Urothelium cell line (cell line): Measurements from ENCODE around the gene KCNQ4.

Experiments
- DNase-seq: peaks from one replicate; pipeline ENCODE4 v3.0.0; 2011; ENCODE audit warnings: low spot score, mixed read lengths
- FAIRE-seq: peaks from 2 replicates; lab custom pipeline; 2011; peaks lifted over from hg19 to GRCh38; lab: Jason Lieb, UNC

The KCNQ4 gene

DNA sequence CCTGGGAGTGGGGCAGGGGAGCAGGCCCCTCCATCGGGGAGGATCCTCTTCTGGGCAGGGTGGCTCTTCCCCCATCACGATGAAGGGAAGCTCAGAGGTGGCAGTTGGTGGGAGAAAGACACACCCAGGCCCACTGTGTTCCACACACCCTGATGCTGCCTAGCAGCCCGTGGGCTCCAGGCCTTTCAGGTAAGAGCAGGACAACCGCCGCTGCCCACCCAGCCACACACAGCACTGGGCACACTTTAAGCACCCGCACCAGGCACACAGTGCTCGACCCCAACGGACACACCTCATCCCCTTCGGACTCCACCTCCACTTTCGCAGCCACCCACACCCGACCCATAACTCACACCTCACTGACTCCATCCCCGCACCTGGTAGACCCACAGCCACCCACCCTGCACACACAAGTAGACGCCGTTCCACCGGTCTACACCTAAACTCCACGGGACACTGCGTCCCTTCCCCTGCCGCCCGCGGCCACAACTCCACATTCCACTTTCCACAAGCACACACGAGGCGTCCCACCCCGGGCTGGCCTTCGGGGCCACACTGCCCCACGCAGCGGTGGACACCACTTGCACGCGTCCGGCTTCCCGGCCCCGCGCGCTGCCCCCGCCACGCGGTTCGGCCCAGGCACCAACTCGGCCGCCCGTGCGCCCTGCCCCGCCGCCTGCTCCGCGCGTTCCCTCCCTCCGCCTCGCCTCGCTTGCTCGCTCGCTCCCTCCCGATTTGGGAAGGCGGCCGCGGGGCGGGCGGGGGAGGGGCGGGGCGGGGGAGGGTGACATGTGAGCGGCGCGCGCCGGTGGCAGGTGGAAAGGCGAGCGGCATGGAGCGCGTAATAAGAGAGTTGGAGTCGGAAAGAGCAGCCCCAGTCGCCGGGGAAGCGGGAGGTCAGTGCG is at the start of gene KCNQ4:
Gene KCNQ4 (plus strand): TSS at position 787 of the 905 bp plus-strand sequence. CDS start 307 bp downstream, outside the sequence.
- no peak for DNase-seq
- FAIRE-seq: peak; percentile 84

- DNase-seq (no peak), FAIRE-seq (peak; percentile 30)
Observed at GRCh38 chr1:40734882-40735628, 48.5 kb upstream of the KCNQ4 start.

- FAIRE-seq: no peak
Observed at GRCh38 chr1:40736085-40736531, 47.5 kb upstream of the KCNQ4 start.

GRCh38 chr1:40738831-40739230 is 44.8 kb upstream of the KCNQ4 start:
- DNase-seq (no peak), FAIRE-seq (no peak)

More at GRCh38 chr1:40736085-40736531, 47.5 kb upstream of the KCNQ4 start:
- peak; percentile 55 for DNase-seq

DNA sequence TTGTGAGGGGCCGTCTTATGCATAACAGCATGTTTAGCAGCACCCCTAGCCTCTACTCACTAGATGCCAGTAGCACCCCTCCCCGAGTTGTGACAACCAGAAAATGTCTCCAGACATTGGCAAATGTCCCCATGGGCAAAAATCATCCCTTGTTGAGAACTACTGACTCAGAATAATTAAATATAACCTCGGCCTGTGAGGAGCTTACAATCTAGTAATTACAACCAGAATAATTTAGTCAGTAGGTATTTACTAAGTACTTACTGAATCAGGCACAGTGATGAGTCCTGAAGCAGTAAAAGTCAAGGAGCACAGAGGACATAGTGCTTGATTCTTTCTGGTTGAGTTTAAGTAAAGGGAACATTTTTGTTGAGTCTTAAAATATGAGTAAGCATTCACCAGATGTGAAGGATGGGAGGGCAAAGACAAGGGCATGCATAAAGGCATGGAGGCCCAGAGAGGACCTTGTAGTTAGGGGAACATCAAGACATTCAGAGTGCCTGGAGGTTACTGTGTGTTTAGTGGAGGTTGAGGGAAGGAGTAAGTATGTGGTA is 44.1 kb upstream of the KCNQ4 start:
- no peak for DNase-seq
- FAIRE-seq: no peak

DNA sequence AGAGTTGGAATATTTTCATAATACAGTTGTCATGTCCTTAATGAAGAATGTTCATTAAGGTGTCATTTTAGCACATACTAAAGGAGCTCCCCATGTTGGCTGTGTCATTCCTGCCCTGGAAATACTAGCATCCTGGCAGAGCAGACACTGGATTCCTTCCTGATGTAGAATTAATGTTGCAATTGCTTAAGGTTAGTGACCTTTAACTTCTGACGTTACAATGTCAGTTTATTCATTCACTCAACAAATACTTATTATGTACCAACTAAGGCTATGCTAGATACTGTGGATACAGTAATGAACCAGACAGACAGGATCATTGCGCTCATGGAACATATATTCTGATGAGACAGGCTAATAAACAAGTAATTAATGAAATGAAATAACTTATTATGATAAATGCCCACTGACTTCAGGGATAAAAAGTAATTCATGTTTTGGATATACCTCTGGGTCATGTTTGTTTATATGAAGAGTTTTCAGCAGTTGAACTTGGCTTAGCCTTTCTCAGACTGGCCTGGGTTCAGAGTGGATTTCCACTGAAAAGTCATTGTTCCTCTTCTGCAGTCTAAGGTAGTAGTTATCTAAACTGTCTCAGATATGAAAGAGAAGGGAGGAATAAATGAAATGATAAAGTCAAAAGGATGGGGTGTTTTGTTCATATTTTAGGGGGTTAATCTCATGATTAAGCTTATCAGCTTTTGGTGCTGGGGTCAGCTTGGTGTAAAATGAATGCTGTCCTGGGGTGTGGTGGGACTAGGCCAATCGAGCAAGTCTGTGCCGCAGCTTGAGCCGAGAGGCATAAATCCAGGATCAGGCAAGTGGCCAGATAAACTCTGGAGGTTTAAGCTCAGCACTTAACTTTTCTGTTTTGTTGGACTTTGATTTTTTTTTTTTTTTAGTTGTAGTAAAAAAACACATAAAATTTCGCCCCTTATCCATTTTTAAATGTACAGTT is 43.3 kb upstream of the KCNQ4 start:
- FAIRE-seq: peak; percentile 67
- DNase-seq: no peak

DNA sequence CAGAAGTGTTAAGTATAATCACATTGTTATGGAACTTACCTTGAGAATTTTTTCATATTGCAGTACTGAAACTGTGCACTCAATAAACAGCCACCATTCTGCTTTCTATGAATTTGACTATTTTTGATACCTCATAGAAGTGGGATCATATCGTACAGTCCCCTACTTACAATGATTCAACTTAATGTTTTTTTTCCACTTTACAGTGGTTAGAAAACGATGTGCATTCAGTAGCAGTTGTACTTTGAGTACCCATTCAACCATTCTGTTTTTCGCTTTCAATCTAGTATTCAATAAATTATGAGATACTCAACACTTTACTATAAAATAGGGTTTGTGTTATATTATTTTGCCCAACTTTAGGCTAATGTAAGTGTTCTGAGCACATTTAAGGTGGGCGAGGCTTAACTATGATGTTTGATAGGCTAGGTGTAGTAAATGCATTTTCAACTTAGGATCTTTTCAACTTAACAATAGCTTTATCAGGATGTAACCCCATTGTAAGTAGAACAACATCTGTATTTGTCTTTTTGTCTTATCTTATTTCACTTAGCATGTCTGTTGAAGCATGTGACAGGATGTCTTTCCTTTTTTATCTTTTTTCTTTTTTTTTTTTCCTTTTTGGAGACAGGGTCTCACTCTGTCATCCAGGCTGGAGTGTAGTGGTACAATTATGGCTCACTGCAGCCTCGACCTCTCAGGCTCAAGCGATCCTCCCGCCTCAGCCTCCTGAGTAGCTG is 42.4 kb upstream of the KCNQ4 start:
- no peak for DNase-seq
- no peak for FAIRE-seq

DNA sequence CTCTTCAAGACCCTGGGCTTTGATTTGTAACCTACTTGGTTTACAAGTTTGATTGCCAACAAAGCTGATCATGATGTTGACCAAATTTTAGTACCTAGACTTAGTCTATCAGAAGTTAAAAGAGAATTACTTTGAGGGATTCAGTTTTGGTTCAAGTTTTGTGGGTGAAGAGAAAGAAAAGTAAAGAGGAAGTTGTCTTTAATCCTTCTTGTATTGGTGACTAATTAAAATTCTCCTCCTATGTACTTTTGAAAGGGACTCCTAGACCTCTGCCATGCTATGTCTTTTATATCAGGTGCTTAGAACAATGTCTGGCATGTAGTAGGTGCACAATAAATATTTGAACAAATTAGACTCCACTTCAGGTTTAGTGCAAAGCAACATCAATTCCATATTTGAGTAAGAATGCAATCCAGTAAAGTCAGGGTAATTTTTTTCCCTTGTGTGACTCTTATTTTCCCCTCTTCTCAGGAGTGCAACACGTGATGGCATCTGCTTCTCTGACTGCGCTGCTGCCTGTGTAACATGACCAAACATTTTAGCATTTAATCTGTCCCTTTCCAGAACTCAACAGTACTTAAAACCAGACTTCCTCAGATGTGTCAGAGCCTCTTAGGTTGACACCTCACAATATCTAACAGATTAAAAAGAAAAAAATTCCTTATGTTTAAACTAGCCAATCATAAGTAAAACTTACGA is 41.1 kb upstream of the KCNQ4 start:
- FAIRE-seq: no peak

DNA sequence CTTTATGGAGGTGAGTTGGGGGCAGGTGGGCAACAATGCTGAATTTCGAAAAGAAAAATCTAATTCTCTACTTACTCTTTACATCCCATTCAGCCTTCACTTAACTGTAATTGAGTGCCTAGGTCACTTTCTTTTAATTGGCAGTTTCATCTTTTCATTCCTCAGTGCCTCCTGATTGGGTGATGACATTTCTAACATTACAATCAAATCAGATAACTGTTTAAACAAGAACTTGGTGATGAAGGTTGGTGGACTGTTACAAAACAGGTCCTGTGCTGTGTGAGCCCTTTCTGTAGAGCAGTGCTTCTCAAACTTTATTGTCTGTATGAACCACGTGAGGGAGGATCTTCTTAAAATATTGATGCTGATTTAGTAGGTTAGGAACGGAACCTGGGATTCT is 40.1 kb upstream of the KCNQ4 start:
- FAIRE-seq (no peak), DNase-seq (no peak)

More for the DNA sequence above, 41.1 kb upstream of the KCNQ4 start:
- DNase-seq: no peak

- FAIRE-seq: no peak
- DNase-seq: no peak
Observed at GRCh38 chr1:40743860-40744259, 39.7 kb upstream of the KCNQ4 start.

- FAIRE-seq (no peak), DNase-seq (no peak)
Observed at GRCh38 chr1:40745176-40745575, 38.4 kb upstream of the KCNQ4 start.

- DNase-seq (no peak), FAIRE-seq (no peak)
Observed at GRCh38 chr1:40746344-40747090, 37.1 kb upstream of the KCNQ4 start.

- FAIRE-seq: no peak
Observed at GRCh38 chr1:40748841-40749718, 34.5 kb upstream of the KCNQ4 start.

GRCh38 chr1:40749817-40750216 is 33.8 kb upstream of the KCNQ4 start:
- DNase-seq (no peak), FAIRE-seq (peak; percentile 5)

More at GRCh38 chr1:40748841-40749718, 34.5 kb upstream of the KCNQ4 start:
- no peak for DNase-seq

- no peak for DNase-seq
- no peak for FAIRE-seq
Observed at GRCh38 chr1:40750451-40750908, 33.1 kb upstream of the KCNQ4 start.

- FAIRE-seq (no peak), DNase-seq (no peak)
Observed at GRCh38 chr1:40751802-40752201, 31.8 kb upstream of the KCNQ4 start.
